Measurements from ENCODE around the gene LRMDA.

The LRMDA gene

GRCh38 chr10:75466886-75467285, 35.5 kb downstream of the LRMDA start:
- H3K4me3 ChIP-seq (ENCODE audit: low read depth, low read length), result no peak overlapping the region
- no peak for TF ChIP-seq CTCF (IDR thresholded peaks at IDR 0.05; ENCODE audit: borderline replicate concordance, insufficient read depth, low read depth, low read length)

- H3K4me3 ChIP-seq (ENCODE audit: low read depth, low read length), result no peak overlapping the region
- TF ChIP-seq CTCF (IDR thresholded peaks at IDR 0.05; ENCODE audit: borderline replicate concordance, insufficient read depth, low read depth, low read length), result no peak
Measured at GRCh38 chr10:75468612-75469005, 37.2 kb downstream of the LRMDA start.

- H3K4me3 ChIP-seq (ENCODE audit: low read depth, low read length), result no peak overlapping the region
- TF ChIP-seq CTCF (IDR thresholded peaks at IDR 0.05; ENCODE audit: borderline replicate concordance, insufficient read depth, low read depth, low read length), result no peak
Measured at GRCh38 chr10:75469006-75469616, 37.7 kb downstream of the LRMDA start.

- no peak for TF ChIP-seq CTCF (IDR thresholded peaks at IDR 0.05; ENCODE audit: borderline replicate concordance, insufficient read depth, low read depth, low read length)
Measured at GRCh38 chr10:75470901-75471300, 39.5 kb downstream of the LRMDA start.

GRCh38 chr10:75472685-75473084, 41.3 kb downstream of the LRMDA start:
- no peak for TF ChIP-seq CTCF (IDR thresholded peaks at IDR 0.05; ENCODE audit: borderline replicate concordance, insufficient read depth, low read depth, low read length)
- H3K4me3 ChIP-seq (ENCODE audit: low read depth, low read length), result no peak overlapping the region

More at GRCh38 chr10:75470901-75471300, 39.5 kb downstream of the LRMDA start:
- no peak overlapping the region for H3K4me3 ChIP-seq (ENCODE audit: low read depth, low read length)

GRCh38 chr10:75474106-75474505, 42.7 kb downstream of the LRMDA start:
- TF ChIP-seq CTCF (IDR thresholded peaks at IDR 0.05; ENCODE audit: borderline replicate concordance, insufficient read depth, low read depth, low read length), result no peak
- H3K4me3 ChIP-seq (ENCODE audit: low read depth, low read length), result no peak overlapping the region

GRCh38 chr10:75475460-75476182, 44.2 kb downstream of the LRMDA start:
- no peak for TF ChIP-seq CTCF (IDR thresholded peaks at IDR 0.05; ENCODE audit: borderline replicate concordance, insufficient read depth, low read depth, low read length)
- H3K4me3 ChIP-seq (ENCODE audit: low read depth, low read length), result no peak overlapping the region
